HEK293 (cell line): Measurements from ENCODE around the gene ZSWIM6.

Experiments
- REST ChIP-seq: fragments of 450-650 bp; formaldehyde crosslinking; IDR thresholded peaks from 2 replicates; pipeline ENCODE4 v1.5.1; 2016; ENCODE audit warnings: missing biosample characterization, missing genetic modification characterization
- ZNF530 ChIP-seq: fragments of 450-650 bp; formaldehyde crosslinking; IDR thresholded peaks from 2 replicates; pipeline ENCODE4 v1.5.1; 2016; ENCODE audit warnings: low read depth, missing biosample characterization, missing genetic modification characterization
- ZNF610 ChIP-seq: fragments of 450-650 bp; formaldehyde crosslinking; IDR thresholded peaks from 2 replicates; pipeline ENCODE4 v1.5.1; 2016; ENCODE audit warnings: missing biosample characterization, missing genetic modification characterization, borderline replicate concordance
- ZNF624 ChIP-seq: fragments of 450-650 bp; formaldehyde crosslinking; IDR thresholded peaks from 2 replicates; pipeline ENCODE4 v1.5.1; 2017; ENCODE audit warnings: missing biosample characterization, missing genetic modification characterization
- ZNF660 ChIP-seq: fragments of 450-650 bp; IDR thresholded peaks from 2 replicates; pipeline ENCODE4 v1.5.1; 2018; ENCODE audit warnings: missing biosample characterization, mild to moderate bottlenecking, missing genetic modification characterization
- ZNF704 ChIP-seq: fragments of 450-650 bp; formaldehyde crosslinking; IDR thresholded peaks from 2 replicates; pipeline ENCODE4 v1.5.1; 2016; ENCODE audit warnings: missing biosample characterization, missing genetic modification characterization
- TF ChIP-seq, protein P1 (sequence below): fragments of 450-650 bp; formaldehyde crosslinking; IDR thresholded peaks from 2 replicates; pipeline ENCODE4 v1.5.0; 2017; ENCODE audit warnings: missing biosample characterization, missing genetic modification characterization, borderline replicate concordance
- TF ChIP-seq, protein P2 (sequence below): fragments of 450-650 bp; formaldehyde crosslinking; IDR thresholded peaks from 2 replicates; pipeline ENCODE4 v1.5.1; 2016; ENCODE audit warnings: missing biosample characterization, missing genetic modification characterization

- TF ChIP-seq ZNF660, result no peak
- no peak for TF ChIP-seq ZNF624 (tag by site-specific recombination)
- TF ChIP-seq ZNF704, result no peak
- TF ChIP-seq, protein P1, sequence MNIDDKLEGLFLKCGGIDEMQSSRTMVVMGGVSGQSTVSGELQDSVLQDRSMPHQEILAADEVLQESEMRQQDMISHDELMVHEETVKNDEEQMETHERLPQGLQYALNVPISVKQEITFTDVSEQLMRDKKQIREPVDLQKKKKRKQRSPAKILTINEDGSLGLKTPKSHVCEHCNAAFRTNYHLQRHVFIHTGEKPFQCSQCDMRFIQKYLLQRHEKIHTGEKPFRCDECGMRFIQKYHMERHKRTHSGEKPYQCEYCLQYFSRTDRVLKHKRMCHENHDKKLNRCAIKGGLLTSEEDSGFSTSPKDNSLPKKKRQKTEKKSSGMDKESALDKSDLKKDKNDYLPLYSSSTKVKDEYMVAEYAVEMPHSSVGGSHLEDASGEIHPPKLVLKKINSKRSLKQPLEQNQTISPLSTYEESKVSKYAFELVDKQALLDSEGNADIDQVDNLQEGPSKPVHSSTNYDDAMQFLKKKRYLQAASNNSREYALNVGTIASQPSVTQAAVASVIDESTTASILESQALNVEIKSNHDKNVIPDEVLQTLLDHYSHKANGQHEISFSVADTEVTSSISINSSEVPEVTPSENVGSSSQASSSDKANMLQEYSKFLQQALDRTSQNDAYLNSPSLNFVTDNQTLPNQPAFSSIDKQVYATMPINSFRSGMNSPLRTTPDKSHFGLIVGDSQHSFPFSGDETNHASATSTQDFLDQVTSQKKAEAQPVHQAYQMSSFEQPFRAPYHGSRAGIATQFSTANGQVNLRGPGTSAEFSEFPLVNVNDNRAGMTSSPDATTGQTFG (tag by site-specific recombination), result no peak
- TF ChIP-seq, protein P2, sequence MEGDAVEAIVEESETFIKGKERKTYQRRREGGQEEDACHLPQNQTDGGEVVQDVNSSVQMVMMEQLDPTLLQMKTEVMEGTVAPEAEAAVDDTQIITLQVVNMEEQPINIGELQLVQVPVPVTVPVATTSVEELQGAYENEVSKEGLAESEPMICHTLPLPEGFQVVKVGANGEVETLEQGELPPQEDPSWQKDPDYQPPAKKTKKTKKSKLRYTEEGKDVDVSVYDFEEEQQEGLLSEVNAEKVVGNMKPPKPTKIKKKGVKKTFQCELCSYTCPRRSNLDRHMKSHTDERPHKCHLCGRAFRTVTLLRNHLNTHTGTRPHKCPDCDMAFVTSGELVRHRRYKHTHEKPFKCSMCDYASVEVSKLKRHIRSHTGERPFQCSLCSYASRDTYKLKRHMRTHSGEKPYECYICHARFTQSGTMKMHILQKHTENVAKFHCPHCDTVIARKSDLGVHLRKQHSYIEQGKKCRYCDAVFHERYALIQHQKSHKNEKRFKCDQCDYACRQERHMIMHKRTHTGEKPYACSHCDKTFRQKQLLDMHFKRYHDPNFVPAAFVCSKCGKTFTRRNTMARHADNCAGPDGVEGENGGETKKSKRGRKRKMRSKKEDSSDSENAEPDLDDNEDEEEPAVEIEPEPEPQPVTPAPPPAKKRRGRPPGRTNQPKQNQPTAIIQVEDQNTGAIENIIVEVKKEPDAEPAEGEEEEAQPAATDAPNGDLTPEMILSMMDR (tag by site-specific recombination), result no peak
- no peak for TF ChIP-seq ZNF610 (tag by site-specific recombination)
- no peak for TF ChIP-seq ZNF530
- TF ChIP-seq REST, result no peak
These were observed 100.0 kb downstream of the ZSWIM6 start for GRCh38 chr5:61431923-61432620.
